GM19351 (cell line): ENCODE measurements around the gene PRRG2.
A peak's percentile ranks its signal among the peaks of the same experiment; 100 is the strongest.

ENCODE experiments used
- ATAC-seq: cut with Tn5 transposase; IDR thresholded peaks from one replicate; pipeline ENCODE4 v1.9.1; 2021; ENCODE audit warnings: mild to moderate bottlenecking, moderate library complexity; ENCODE audit not compliant: unreplicated experiment

The PRRG2 gene

DNA sequence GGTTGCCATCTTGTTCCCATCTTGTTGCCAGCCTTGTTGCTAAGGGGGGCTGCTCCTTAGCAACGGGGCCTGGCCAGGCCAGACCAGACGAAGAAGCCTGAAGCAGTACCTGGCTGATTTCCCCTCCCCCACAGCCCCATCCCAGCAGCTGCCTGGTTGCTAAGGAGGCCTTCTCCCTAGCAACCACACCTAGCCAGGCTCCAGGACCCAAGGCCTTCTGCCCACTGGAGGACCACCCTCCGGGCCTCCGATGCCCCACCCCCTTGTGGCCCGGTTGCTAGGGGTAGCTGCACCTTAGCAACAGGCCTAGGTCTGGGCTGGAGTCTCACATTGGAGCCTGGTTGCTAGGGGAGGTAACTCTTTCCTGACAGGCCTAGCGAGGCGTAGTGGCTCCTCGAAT is 3.9 kb downstream of the PRRG2 start:
- ATAC-seq: no peak

DNA sequence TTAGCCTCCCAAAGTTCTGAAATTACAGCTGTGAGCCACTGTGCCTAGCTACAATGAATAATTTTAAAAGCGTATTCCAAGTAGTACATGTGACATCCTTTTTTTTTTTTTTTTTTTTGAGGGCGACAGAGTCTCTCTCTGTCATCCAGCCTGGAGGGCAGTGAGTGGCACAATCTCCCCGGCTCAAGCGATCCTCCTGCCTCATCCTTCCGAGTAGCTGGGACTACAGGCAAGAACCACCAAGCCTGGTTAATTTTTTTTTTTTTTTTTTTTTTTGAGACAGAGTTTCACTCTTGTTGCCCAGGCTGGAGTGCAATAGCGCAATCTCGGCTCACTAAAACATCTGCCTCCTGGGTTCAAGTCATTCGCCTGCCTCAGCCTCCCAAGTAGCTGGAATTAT is 6.1 kb downstream of the PRRG2 start:
- ATAC-seq: no peak

DNA sequence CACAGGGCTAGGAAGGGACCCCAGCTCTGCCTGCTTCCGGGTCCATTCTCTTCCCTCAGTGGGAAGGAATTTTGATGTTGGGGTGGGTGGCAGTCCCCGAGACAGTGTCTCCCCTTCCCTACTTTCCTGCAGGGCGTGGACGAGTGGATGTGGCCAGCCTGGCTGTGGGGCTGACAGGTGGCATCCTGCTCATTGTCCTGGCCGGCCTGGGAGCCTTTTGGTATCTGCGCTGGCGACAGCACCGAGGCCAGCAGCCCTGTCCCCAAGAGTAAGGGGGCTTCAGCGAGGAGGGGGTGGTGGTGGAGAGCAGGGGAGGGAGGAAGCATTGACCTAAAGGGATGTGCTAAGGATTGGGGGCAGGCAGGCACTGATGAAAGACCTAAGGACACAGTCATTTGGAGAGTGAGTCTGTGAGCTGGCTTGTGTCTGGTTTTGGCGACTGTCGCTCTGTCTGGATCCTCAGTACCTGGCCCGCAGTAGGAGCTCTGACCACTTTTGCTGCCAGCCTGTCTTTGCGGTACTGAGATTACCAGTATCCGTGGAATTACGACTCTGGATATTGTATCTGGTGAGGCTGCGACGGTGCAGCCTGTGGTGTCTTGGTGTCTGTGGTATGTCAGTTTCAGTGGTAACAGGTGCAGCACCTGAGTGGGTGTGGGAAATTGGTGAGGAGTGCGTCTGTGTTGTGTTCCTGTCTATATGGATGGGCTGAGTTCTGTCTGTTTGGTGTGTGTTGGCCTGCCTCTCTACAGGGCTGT is 7.4 kb downstream of the PRRG2 start:
- ATAC-seq: no peak

DNA sequence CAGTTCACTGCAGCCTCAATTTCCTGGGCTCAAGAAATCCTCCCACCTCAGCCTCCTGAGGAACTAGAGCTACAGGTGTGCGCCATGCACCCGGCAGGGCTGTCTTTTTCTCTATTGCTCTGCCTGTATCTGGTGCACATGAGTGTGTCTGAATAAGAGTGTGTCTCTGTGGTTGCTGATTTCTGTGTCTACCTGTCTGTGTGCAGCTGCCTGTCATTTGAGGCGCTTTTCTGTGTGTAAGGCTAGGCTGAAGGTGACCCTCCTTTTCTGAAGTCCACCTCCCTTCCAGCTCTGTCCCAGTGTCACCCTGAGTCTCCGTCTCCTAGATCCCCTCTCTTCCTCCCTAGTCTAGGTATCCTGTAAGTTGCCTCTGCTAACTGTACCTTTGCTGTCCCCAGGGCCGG is 8.4 kb downstream of the PRRG2 start:
- no peak for ATAC-seq

DNA sequence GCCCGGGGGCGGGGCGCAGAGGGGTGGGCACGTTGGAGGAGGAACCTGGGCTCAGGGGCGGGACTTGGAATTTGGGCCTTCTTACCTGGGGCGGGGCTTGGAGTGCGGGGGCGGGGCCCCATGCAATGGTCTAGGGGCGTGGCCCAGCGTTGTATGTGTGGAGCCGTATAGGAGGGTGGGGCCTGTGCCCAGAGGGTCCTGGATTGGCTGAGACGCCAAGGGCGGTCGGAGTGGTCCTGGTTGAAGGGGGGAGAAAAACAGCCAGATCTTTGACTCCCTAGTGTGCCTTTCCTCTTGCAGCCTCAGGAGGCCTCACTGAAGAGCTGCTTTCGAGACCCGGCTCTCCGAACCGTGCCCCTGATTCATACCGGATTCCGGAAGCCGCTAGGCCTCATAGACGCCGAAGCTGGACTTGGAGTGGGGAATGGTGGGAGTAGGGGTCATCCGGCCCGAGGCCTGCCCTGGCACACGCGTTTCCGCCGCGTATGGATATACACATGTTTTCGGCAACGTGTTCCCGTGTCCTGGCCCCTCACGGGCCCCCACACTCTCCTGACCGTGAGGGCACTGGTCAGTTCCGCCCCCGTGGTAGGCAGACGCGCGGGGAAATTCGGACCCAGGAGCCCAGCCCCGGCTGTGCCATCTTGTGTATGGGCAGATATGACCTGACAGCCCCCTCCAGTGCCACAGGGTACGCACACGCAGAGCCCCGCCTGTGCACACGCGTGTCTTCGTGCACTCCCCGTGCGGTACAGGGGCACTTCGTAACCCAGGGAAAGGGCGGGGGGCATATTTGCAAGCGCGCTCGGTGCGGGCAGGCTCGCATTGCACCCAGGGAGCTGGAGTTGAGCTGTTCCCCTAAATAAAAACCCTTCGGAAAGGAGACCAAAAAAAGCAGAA is 9.2 kb downstream of the PRRG2 start:
- peak; percentile 73 for ATAC-seq

DNA sequence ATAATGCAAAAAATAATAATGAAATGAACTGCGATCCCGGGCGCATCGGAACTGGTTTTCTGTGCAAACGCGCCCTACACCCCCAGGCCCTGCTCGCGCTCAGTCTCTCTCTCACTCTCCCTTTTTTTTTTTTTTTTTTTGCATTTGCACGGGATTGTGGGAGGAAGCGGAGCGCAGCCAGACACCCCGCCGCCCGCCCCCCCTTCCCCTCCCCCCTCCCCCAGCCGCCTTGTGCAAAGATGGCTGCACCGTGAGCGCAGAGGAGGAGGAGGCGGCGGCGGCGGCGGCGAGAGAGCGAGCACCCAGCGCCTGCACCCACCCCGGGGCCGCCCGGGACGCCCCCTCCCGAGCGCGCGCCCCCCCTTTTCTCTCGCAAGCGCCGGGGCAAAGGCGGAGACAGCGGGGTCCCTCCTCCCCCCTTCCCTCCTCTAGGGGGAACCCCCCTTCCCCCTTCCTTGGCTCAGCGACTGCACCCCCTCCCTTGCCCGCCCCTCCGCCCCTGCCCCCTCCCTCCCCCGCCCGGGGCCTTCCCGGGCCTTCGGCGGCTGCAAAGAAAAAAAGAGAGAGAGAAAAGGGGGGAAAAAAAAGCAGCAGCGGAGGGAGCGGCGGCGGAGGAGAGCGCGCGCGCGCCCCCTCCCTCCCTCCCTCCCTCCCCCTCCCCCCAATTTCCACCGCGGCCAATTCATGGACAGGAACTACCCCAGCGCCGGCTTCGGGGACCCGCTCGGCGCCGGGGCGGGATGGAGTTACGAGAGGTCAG is 10.0 kb downstream of the PRRG2 start, which contains the start of gene PRR12:
PRR12 (plus strand) TSS at position 212 of the 760 bp plus-strand sequence; CDS start at position 685, 473 bp downstream.
- no peak for ATAC-seq

DNA sequence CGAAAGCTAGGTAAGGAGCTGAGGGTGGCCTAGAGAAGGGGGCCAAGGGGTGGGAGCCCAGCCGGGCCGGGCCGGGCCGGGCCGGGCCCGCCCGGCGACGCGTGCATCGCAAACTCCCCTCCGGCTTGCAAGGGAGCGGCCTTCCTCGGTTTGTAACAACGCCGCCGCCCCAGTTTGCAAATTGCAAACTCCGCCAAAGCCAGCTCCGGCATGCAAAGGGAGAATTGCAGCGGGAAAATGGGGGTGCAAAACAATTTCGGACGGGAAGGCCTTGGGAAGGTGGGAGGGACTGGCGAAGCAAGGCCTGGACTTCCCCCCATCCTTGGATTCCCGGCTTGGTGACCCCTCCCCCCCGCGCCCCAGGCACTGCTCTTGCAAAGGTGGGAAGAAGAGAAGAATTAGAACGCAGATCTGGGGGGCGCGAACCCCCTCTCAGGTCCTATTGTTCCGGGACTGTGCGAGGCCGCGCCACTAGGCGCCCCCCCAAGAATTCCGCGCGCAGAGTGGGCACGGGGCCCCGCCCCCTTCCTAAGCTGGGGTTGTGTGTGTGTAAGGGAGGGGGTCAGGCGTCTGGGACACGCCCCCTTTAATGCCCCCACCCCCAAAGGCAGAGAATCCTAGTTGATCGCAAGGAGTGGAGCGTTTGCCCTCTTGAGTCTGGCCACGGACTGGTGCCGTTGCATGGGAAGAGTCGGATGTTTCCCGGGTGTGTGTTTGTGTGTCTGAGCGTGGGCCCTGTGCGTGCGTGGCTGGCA is 10.8 kb downstream of the PRRG2 start:
- ATAC-seq: no peak

DNA sequence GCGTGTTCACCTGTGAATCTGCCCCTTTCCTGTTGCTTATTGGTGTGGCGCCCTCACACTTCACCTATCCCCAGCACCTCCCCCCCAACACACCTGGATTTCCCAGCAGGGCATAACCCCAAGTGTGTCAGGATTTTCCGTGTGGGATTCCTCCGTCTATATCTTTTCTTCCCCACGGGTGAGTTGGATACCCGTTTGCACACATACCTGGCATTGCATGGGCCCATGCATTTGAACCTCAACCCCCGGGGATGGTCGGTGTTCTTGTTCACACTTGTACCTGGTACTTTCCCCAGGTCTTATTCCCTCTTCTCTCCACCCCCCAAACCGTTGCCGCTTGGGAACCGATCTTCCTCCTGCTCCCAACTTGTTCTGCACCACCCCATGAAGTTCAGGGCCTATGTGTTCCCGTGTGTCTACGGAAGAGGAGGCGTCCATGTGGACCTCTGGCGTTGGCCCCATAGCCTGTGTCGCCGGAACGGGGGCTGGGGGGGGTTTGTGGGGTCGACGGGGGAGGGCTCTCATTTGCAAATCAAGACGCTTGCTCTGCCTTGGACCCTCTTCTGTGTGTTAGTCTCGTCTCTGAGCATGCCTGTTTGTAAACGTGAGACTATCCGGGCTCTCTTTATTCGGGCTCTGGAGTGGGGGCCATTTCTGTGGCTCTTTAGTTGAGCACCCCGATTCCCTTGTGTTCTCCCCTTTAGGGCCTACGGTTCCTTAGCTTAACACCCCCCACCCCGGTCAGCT is 11.5 kb downstream of the PRRG2 start:
- no peak for ATAC-seq

DNA sequence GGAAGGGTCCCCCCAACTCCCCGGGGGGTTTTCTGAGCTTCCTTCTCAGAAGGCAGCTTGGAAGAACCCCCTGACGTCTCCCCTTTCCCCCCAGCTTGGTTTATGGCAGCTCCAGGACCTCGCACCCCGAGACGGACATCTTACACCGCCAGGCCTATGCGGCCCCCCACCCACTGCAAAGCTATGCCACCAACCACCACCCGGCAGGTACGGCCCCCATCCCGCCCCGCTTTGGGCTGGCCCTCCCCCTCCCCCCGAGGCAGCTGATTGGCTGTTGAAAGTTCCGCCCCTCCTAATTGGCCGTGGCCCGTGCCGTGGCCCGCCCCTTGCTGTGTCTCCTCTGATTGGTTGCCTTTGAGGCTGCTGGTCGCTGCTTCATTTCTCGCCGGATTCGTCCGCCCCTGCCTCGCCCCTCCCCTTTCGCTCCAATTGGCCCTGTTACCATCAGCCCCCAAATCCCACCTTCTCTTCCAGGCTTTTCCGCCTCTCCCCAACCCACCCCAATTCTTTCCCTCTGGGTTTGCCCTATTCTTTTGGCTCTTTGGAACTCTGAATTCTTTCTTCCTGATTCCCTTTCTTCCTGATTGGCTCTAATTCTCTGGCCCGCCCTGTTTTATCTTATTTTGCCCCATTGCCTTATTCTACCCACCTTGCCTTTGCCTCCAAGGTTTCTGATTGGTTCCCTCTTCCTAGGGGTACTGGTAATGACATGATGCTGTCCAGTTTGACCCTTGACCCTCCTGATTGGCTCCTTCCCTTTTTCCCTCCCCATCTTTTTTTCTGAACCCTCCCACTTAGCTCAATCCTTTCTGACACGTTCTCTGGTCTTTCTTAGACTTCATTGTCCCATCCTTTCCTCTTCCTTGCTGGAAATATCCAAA is 12.4 kb downstream of the PRRG2 start:
- peak; percentile 45 for ATAC-seq

DNA sequence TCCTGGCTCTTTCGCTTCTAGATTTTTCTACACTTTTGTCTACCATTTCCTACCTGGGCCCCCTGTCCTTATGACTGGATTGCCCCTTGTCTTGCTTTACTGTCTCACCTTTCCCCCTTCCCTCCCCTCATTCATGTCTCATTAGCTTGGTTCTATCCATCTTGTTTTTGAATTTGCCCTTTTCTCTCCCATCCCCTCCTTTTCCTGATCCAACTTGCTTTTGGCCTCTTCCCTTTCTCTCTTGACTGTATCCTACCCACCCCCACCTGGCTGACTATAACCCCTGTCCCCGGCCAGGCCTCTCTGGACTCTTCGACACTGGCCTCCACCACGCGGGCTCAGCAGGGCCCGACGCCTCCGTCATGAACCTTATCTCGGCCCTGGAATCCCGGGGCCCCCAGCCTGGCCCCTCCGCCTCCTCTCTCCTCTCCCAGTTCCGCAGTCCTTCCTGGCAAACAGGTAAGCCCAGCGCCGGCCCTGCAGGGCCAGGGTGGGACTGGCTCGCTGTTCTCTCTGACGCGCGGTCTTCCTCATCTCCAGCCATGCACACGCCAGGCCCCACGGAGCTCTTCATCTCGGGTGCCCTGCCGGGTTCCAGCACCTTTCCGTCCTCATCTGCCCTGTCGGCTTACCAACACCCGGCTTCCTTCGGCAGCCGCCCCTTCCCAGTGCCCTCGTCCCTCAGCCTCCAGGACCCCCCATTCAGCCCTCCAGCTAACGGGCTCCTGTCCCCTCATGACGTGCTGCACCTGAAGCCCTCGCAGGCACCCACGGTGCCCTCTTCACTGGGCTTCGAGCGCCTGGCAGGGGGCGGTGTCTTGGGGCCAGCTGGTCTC is 13.3 kb downstream of the PRRG2 start:
- ATAC-seq: no peak

DNA sequence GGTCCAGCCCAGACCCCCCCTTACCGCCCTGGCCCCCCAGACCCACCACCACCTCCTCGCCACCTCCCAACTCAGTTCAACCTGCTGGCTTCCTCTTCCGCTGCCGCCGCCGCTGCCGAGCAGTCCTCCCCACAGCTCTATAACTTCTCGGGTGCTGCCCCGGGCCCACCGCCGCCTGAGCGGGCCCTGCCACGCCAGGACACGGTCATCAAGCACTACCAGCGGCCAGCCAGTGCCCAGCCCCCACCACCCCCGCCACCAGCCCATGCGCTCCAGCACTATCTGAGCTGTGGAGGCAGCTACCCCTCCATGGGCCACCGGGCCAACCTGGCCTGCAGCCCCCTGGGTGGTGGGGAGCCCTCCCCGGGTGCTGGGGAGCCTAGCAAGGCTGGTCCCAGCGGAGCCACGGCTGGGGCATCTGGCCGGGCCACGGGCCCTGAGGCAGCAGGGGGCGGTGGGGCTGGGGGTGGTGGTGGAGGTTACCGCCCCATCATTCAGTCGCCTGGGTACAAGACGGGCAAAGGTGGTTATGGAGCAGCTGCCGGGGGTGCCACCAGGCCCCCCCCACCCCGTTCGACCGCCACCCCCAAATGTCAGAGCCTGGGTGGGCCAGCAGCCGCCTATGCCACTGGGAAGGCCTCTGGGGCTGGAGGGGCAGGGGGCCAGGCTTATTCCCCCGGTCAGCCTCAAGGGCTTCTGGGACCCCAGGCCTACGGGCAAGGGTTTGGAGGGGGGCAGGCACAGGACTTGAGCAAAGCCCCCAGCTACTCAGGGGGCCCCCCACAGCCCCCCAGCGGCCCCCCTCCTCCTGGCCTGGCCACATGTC is 14.1 kb downstream of the PRRG2 start:
- no peak for ATAC-seq

DNA sequence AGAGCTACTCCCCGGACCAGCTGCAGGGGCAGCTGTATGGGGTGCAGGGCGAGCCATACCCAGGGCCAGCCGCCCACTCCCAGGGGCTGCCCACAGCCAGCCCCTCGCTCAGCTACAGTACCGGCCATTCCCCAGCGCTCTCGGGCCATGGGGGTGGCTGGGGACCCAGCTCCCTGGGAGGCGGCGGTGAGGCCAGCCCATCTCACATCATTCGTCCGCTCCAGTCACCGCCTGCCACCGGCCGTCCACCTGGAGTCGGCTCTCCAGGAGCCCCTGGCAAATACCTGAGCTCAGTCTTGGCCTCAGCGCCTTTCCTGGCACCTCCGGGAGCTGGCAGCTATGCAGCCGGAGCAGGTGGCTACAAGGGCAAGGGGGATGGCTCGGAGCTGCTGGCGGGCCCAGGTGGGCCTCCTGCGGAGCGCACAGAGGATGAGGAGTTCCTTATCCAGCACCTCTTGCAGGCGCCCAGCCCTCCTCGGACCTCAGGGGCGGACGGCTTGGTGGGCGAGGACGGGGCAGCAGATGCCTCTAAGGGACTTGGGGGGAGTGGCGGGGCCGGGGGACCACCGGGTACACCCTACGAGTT is 14.8 kb downstream of the PRRG2 start:
- no peak for ATAC-seq

DNA sequence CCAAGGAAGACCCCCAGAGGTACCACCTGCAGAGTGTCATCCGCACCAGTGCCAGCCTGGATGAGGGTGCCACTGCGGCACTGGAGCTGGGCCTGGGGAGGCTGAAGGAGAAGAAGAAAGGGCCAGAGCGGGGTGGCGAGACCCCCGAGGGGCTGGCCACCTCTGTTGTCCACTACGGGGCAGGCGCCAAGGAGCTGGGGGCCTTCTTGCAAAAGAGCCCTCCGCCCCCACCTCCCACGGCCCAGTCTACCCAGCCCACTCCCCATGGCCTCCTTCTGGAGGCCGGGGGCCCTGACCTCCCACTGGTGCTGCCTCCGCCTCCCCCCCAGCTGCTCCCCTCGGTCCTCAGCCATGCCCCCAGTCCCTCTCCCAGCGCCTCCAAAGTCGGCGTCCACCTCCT is 15.3 kb downstream of the PRRG2 start:
- ATAC-seq: no peak

DNA sequence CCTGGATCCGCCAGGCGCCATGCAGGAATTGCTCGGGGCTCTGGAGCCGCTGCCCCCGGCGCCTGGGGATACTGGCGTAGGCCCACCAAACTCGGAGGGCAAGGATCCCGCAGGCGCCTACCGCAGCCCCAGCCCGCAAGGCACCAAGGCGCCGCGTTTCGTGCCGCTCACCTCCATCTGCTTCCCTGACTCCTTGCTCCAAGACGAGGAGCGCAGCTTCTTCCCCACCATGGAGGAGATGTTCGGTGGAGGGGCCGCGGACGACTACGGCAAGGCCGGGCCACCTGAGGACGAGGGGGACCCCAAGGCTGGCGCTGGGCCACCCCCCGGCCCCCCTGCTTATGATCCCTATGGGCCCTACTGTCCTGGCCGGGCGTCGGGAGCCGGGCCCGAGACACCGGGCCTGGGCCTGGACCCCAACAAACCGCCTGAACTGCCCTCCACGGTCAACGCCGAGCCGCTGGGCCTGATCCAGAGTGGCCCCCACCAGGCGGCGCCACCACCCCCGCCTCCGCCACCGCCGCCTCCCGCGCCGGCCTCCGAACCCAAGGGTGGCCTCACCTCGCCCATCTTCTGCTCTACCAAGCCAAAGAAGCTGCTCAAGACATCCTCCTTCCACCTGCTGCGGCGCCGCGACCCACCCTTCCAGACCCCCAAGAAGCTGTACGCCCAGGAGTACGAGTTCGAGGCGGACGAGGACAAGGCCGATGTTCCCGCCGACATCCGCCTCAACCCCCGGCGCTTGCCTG is 16.0 kb downstream of the PRRG2 start:
- no peak for ATAC-seq

DNA sequence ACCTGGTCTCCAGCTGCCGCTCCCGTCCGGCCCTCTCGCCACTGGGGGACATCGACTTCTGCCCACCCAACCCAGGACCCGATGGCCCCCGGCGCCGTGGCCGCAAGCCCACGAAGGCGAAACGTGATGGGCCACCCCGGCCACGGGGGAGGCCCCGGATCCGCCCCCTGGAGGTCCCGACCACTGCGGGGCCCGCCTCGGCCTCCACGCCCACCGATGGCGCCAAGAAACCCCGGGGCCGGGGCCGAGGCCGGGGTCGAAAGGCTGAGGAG is 16.5 kb downstream of the PRRG2 start:
- no peak for ATAC-seq
